OCI-LY7 (cell line): Measurements from ENCODE around the gene NAP1L4.

Experiments
- CTCF ChIP-seq: fragments of 200-600 bp; sonication (generic); conservative IDR thresholded peaks from 2 replicates; pipeline ENCODE4 v1.5.1; 2014; ENCODE audit warnings: mild to moderate bottlenecking, antibody characterized with exemption, low read length, moderate library complexity, mixed read lengths
- EZH2phosphoT487 ChIP-seq: fragments of 200-600 bp; sonication (generic); IDR thresholded peaks from 2 replicates; pipeline ENCODE4 v1.6.1; 2018; ENCODE audit warnings: low read depth, borderline replicate concordance, mild to moderate bottlenecking, mixed run types, antibody characterized with exemption, low read length, moderate library complexity, mixed read lengths

- no peak for TF ChIP-seq CTCF
- TF ChIP-seq EZH2phosphoT487, result no peak
Observed at GRCh38 chr11:2928605-2929530, 63.3 kb downstream of the NAP1L4 start, which contains the start of gene PHLDA2.
